Astrocyte of the spinal cord (primary cell): ENCODE data around the gene PJA2.

Experiments used
- DNase-seq: peaks from one replicate; pipeline ENCODE4 v3.0.0; 2011; ENCODE audit warnings: low read depth, low spot score
- H3K4me3 ChIP-seq: 2 replicates; pipeline ENCODE4 v1.5.1; 2011; ENCODE audit warnings: low read depth, mild to moderate bottlenecking, low read length, moderate library complexity
- CTCF ChIP-seq: IDR thresholded peaks from 2 replicates; pipeline ENCODE4 v1.5.1; 2012; ENCODE audit warnings: low read depth, mild to moderate bottlenecking, low read length, inconsistent platforms
- in situ Hi-C: cut with HindIII; loops from 2 replicates; pipeline ENCODE4 v1.10.0; 2017; ENCODE audit warnings: low sequenced_read_pairs

Gene PJA2

DNA sequence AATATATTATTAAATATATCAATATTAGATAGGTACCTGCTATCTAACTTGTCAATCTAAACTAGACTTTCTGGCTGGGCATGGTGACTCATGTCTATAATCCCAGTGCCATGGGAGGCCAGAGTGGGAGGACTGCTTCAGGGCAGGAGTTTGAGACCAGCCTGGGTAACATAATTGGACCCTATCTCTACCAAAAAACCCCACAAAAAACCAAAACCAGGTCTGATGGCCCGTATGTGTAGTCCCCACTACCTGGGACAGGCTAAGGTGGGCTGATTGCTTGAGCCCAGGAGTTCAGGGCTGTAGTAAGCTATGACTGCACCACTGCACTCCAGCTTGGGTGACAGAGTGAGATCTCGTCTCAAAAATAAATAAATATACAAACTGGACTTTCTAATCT lies 55.0 kb downstream of the PJA2 start:
- no peak for DNase-seq
- in situ Hi-C loops = no loop called here
- no peak overlapping the region for H3K4me3 ChIP-seq
- no peak for TF ChIP-seq CTCF

DNA sequence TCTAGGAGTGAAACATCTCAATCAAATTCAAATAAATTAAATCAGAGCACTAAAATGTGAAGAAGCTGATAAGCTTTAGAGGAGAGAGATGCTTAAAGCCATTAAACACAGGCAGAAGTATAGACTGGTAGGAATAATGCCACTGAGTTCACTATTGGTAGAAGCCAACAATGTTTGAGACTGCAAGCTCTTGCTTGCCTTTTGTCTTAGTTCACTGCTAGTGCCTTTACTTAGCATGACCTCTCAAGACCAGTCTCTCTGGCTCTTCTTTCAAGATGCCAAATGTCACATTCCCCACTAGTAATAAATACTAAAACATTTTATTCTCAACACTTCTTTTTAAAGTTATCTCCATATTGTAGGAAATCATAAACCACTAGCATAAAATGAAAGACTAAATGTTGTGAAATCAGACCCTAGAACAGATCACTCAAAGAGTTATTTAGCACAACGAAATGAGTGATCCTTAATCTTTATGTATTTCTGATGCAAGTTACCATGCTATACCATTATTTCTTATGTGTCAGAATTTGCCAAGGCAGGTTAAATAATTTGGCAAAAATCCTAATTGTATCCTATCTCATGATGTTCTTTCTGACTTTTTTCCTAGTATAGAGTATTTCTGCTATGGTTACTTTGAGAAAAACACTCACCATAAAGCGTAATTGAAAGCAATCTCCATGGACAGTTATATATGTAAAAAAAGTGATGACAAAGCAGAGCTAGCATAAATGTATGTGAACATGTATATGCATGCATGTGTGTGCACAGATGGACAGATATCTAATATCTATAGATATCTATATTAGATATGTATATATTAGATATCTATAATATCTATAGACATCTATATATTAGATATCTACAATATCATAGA lies 57.5 kb downstream of the PJA2 start:
- TF ChIP-seq CTCF = no peak
- H3K4me3 ChIP-seq = no peak overlapping the region
- no peak for DNase-seq
- in situ Hi-C loops = no loop called here

DNA sequence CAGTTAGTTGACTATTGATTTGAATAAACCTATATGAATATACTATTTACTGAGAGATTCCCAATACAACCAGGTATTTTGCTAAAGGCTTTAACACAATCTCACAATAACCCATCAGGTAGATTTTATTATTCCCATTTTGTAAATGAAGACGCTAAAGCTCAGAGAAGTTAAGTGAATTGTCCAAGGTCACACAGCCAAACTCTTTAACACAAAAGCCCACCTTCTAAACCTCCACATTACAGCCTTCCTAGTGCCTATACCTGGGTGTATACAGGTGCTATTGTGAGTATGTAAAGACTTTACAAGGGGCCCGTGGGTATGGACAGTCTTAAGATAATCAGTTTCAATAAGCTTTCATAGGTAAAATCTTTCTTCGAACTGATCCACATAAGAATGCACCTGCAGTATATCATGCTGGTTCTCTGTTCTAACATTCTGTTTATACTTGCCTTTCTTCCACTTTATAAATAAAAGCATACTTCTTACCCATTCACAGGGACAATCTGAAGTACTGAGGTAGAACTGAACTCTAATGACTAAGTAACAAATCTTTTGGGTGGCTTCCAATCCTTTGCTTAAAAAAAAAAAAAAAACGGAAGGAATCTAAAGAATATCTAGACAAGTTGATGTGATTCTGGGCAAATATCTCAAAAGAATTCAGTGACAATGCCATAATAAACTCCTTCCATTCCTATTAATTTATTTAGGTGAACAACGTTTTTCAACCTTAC lies 59.1 kb downstream of the PJA2 start:
- H3K4me3 ChIP-seq = no peak overlapping the region
- in situ Hi-C loops = no loop called here
- peak; percentile 32 for DNase-seq
- TF ChIP-seq CTCF = no peak

DNA sequence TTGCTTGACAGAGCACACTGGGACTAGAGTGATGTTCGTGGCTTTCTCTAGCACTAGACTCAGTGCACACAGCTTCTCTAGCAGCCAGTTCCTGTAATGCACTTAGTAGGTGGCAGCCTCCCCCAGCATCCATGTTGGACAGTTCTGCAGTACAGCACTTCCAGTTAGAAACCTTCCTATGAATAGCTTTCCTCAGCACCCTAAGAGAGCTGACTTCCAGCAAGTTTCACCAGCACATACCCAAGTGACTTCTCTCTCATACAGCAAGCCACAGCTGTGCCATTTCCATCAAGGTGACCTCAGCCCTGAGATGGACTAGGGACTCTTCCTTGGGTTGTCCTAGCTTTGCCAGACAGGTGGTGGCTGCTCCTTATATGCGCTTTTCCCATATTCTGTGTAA lies 60.4 kb downstream of the PJA2 start:
- TF ChIP-seq CTCF = no peak
- DNase-seq = no peak
- in situ Hi-C loops = no loop called here
- H3K4me3 ChIP-seq = no peak overlapping the region

- DNase-seq = no peak
- in situ Hi-C loops = no loop called here
- H3K4me3 ChIP-seq = no peak overlapping the region
- TF ChIP-seq CTCF = no peak
Observed at GRCh38 chr5:109347252-109347888, 62.4 kb downstream of the PJA2 start.

- DNase-seq = no peak
- TF ChIP-seq CTCF = no peak
- H3K4me3 ChIP-seq = no peak overlapping the region
- in situ Hi-C loops = no loop called here
Observed at GRCh38 chr5:109345699-109346098, 64.1 kb downstream of the PJA2 start.
